Stimulated activated CD4-positive, alpha-beta T cell treated with anti-CD3 and anti-CD28 coated beads, Interleukin-2, amount 100 ng/mL, for 4 hours (primary cell): ENCODE results near the gene DPH1.
"Not testable (repeated sequence)": the region's sequence is repeated elsewhere in the genome, so short reads cannot be mapped to it uniquely, and the experiment has no call there.

Experiments used
- DNase-seq: peaks from one replicate; pipeline ENCODE4 v3.0.0-alpha.2; 2020; ENCODE audit warnings: low read depth

DPH1 gene

DNA sequence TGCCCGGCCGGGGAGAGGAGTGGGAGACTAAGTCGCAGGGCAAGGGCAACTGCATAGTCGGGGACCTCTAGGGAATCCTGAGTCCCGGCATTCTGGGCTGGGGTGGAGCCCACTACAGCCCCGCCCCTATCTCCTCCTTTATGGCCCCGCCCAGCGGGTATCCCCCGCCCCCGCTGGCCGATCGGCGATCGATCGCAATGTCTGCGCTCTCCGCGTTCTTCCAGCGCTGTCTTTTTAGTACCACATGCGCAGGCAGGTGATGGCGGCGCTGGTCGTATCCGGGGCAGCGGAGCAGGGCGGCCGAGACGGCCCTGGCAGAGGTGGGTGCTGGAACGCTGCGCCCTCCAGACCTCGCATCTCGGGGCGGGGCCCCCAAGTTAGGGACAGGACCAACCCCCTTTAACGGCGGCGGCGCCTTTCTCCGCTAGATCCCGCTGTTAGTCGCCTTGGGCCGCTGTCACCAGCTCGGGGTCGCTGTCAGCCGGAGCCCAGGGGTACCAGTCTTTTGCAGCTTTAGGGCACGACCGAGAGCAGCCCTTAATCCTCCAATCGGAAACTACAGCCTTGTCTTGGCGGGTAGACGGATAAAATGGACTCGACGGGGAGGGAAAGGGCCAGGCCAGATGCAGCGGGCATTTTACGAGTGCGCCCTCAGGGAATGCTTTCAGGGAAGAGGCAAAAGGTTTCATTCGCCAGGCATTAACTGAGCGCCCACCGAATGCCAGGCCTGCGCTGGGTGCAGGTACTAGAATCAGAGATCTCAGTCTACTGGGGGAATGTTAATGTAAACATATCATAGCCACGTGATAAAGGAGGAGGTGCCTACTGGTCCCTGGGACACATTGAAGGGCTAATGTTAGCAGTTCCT is at the start of gene DPH1:
TSS of gene DPH1 (plus strand) at position 243 of the 868 bp plus-strand sequence. CDS start at position 260, 17 bp downstream.
- peak; percentile 79 for DNase-seq

- DNase-seq = no peak
These were observed 49.2 kb upstream of the DPH1 start for GRCh38 chr17:1980665-1981250.

DNA sequence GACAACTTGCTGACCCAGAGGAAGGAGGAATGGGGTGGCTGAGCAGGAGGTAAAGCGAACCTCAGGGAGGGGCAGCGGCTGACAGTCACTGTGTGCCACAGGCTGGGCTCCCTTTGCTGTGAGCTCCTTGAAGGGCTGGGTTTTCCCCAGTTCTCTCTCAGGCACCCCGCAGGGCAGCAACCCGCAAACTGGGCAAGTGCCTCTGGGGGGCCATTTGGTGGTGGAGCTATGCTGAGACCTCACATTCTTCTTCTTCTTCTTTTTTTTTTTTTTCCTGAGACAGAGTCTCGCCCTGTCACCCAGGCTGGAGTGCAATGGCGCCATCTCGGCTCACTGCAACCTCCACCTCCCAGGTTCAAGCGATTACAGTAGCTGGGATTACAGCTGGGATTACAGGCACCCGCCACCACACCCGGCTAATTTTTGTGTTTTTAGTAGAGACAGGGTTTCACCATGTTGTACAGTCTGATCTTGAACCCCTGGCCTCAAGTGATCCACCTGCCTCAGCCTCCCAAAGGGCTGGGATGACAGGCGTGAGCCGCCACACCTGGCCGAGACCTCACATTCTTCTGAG is 47.1 kb upstream of the DPH1 start:
- DNase-seq = not testable (repeated sequence)

- no peak for DNase-seq
These were observed 44.9 kb upstream of the DPH1 start for GRCh38 chr17:1985093-1985492.

GRCh38 chr17:1985686-1986085 is 44.3 kb upstream of the DPH1 start:
- no peak for DNase-seq

GRCh38 chr17:1986783-1987451 is 43.0 kb upstream of the DPH1 start:
- DNase-seq = no peak

- DNase-seq = no peak
These were observed 40.8 kb upstream of the DPH1 start for GRCh38 chr17:1989135-1989534.

DNA sequence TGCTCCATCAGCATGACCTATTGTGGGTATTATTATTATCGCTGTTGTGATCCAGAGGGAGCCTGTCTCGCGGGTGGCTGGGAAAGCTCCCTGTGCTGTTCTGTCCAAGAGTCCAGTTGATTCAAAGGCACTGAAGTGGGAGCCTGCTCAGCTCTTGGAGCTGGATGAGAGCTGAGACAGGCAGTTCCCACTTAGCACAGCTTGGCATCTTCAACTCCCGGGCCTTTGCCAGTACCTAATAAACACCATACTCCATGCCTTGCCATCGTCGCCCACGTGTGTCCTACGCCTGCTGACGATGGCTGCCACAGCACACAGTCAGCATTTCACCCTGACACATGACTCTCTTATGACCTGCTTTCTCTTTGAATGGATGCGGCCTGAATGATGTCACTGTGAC is 37.4 kb upstream of the DPH1 start:
- DNase-seq = no peak

- no peak for DNase-seq
These were observed 35.2 kb upstream of the DPH1 start for GRCh38 chr17:1994707-1995106.

DNA sequence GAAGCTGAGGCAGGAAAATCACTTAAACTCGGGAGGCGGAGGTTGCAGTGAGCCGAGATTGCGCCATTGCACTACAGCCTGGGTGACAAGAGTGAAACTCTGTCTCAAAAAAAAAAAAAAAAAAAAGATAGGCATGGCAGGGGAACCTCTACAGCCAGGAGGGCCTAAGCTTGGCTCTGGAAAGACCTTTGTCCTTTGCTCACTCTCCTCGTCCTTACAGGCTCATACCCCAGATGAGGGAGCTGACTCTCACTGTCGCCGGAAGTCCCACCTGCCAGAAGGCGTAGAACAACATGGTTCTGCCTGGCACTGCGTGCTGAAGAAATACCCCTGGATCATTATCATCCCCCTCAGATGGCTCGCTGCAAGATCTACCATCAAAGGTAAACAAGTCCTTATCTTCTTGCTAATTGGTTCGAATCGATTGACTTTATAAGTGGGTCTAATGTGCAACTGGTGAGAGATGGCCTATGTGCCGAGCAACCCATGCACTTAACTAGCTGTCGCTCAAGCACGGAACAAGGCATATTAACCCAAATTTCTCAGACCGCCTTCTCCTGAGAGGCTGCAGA is 34.5 kb upstream of the DPH1 start:
- DNase-seq = no peak

GRCh38 chr17:1995907-1996799 is 33.8 kb upstream of the DPH1 start:
- no peak for DNase-seq

- no peak for DNase-seq
These were observed 33.1 kb upstream of the DPH1 start for GRCh38 chr17:1996800-1997288.

DNA sequence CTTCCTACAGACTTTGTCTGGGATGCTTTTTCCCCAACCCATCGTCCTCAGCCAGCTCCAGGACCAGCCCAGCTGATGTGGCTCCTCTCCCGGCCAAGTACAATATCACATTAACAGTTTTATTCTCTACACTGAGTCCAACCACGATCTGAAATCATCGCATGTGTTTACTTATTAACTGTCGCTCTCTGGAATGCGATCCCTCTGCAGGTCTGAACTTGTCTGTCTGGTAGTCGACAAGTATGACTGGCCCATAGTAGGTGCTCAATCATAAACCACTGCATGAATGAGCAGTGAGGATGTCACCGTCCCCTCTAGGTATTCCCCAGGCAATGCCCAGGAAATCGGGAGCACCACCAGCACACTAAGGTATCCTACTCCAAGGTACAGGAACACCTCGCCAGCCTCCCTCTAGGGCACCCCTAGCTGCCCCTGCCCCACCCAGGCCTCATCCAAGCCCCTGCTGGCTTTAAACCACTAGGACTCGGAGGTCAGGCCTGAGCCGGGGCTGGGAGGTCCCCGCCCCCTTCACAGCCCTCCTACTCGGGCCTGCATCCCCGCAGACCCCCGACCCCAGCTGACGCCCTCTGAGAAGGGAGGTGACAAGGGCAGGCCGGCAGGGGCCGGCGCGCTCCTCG is 32.5 kb upstream of the DPH1 start:
- DNase-seq = no peak

GRCh38 chr17:1997927-1998742 is 31.8 kb upstream of the DPH1 start:
- no peak for DNase-seq

DNA sequence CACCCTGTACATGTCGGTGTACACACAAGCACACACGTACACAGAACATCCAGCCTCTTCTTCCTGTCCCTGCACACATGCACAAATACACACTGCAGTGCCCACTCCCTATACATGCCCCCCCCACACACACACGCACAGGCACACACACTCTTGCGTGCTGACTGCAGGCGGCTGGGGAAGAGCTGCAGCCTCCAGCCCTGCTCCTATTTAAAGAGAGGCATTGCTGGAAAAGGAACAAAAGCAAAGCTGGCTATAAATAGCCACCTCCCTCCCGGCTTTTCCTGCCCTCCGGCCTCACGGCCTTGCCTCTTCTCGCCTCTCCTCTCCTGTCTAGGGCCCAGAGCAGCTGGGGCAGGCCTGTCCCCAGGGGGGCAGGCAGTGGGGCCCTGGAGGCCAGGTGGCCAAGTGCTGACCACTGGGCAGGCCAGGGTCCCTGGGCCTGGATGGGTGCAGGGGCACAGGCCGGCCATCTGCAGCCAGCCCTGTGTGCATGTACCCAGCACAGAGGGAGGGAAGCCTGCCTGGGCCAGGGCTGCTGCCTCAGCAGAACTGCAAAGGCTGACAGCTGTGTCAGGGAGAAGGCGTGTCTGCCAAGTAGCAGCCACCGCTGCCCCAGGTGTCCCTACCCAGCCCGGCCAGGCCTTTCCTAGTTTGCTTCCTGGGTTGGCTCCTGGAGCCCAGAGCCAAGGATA is 30.2 kb upstream of the DPH1 start:
- DNase-seq = no peak

GRCh38 chr17:2002767-2003329 is 27.1 kb upstream of the DPH1 start:
- no peak for DNase-seq

DNA sequence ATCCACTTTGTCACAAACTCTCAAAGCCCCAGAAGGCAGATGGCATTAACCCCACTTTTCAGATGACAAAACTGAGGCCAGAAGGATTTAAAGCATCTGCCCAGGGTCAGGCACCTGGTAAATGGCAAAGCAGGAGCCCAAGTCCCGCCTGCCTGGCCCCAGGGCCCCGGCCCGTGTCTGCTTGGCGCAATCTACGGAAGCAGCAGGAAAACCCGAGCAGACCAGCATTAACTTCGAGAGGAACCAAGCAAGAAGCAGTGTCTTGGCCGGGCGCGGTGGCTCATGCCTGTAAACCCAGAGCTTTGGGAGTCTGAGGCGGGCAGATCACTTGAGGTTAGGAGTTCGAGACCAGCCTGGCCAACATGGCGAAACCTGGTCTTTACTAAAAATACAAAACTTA is 26.4 kb upstream of the DPH1 start:
- no peak for DNase-seq

DNA sequence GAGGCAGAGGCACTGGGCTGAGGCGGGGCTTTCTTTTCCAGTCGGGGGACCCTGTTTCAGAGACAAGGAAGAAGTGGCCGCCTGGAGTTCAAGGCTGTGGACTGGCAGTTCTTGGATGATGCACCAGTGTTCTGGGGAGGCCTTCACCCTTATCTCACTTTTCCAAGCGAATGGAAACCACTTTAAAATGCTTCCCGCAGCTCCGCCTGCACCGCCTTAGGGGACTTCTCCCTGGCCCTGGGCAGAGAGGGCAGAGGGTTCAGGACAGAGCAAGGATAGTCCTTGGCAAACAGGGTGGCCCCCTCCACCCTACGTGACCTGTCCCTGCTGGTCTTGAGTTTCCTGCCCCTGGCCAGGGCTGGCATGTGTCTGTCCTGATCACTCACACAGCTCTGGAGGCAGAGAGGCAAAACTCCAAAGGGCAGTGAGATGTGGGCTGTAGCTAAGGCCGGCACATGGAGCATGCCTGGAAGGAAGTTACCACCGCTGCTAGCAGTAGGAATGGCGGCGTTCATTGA is 25.5 kb upstream of the DPH1 start:
- no peak for DNase-seq
